ENCODE data around the gene ADARB1.

ADARB1 gene

GRCh38 chr21:45048968-45049367 is 25.4 kb upstream of the ADARB1 start:
- TF ChIP-seq CTCF (IDR thresholded peaks at IDR 0.05; ENCODE audit: extremely low read depth, missing control alignments): no peak
- no peak for DNase-seq (ENCODE audit: low spot score)

- DNase-seq (ENCODE audit: low spot score): no peak
- TF ChIP-seq CTCF (IDR thresholded peaks at IDR 0.05; ENCODE audit: extremely low read depth, missing control alignments): no peak
Measured at GRCh38 chr21:45049714-45050344, 24.6 kb upstream of the ADARB1 start.

- TF ChIP-seq CTCF (IDR thresholded peaks at IDR 0.05; ENCODE audit: extremely low read depth, missing control alignments): no peak
- no peak for DNase-seq (ENCODE audit: low spot score)
Measured at GRCh38 chr21:45050345-45050796, 24.0 kb upstream of the ADARB1 start.

- no peak for DNase-seq (ENCODE audit: low spot score)
- no peak for TF ChIP-seq CTCF (IDR thresholded peaks at IDR 0.05; ENCODE audit: extremely low read depth, missing control alignments)
Measured at GRCh38 chr21:45050797-45051489, 23.4 kb upstream of the ADARB1 start.

GRCh38 chr21:45051580-45052434 is 22.6 kb upstream of the ADARB1 start:
- no peak for DNase-seq (ENCODE audit: low spot score)
- TF ChIP-seq CTCF (IDR thresholded peaks at IDR 0.05; ENCODE audit: extremely low read depth, missing control alignments): no peak

- DNase-seq (ENCODE audit: low spot score): no peak
- no peak for TF ChIP-seq CTCF (IDR thresholded peaks at IDR 0.05; ENCODE audit: extremely low read depth, missing control alignments)
Measured at GRCh38 chr21:45052960-45053359, 21.4 kb upstream of the ADARB1 start.

Measured in GM20000 (cell line).